Measurements from ENCODE around the gene ARHGAP40.

GRCh38 chr20:38623061-38623460, 21.5 kb downstream of the ARHGAP40 start:
- TF ChIP-seq CTCF (IDR thresholded peaks at IDR 0.05 in 8 of 11, conservative IDR thresholded peaks at IDR 0.05 in 3 of 11) (no peak), POLR2A (IDR thresholded peaks at IDR 0.05) (no peak), POLR2AphosphoS5 (IDR thresholded peaks at IDR 0.05) (no peak)

Measured in spleen (tissue), 7 donors.